ENCODE results near the gene FLT3.

DNA sequence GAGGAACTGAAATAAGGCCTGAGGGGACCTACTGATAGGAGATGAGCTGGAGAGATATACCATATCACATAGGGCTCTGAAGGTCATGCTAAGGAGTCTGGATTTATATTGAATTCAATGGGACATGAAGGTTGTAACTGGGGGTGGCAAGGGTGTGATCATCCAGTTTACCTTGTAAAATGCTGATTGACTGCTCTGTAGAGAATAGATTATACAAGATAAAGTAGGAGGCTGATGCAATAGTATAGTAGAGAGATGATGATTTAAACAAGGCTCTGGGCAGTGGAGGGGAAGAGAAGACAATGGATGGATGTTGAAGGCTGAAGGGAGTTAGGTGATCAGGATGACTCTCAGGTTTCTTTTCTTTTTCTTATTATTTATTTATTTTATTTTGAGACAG is 19.9 kb upstream of the FLT3 start:
- TF ChIP-seq POLR2AphosphoS5 (IDR thresholded peaks at IDR 0.05) (no peak), POLR2A (IDR thresholded peaks at IDR 0.05) (no peak), EP300 (IDR thresholded peaks at IDR 0.05) (no peak)
- TF ChIP-seq, protein P1, sequence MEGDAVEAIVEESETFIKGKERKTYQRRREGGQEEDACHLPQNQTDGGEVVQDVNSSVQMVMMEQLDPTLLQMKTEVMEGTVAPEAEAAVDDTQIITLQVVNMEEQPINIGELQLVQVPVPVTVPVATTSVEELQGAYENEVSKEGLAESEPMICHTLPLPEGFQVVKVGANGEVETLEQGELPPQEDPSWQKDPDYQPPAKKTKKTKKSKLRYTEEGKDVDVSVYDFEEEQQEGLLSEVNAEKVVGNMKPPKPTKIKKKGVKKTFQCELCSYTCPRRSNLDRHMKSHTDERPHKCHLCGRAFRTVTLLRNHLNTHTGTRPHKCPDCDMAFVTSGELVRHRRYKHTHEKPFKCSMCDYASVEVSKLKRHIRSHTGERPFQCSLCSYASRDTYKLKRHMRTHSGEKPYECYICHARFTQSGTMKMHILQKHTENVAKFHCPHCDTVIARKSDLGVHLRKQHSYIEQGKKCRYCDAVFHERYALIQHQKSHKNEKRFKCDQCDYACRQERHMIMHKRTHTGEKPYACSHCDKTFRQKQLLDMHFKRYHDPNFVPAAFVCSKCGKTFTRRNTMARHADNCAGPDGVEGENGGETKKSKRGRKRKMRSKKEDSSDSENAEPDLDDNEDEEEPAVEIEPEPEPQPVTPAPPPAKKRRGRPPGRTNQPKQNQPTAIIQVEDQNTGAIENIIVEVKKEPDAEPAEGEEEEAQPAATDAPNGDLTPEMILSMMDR (IDR thresholded peaks at IDR 0.05): no peak
